Jurkat, Clone E6-1 (cell line): ENCODE results near the gene FGF3.

Experiments used
- DNase-seq: peaks from one replicate; pipeline ENCODE4 v3.0.0-alpha.2; 2011; ENCODE audit warnings: low read depth, low spot score
- H3K4me3 ChIP-seq: 2 replicates; pipeline ENCODE4 v1.5.1; 2011; ENCODE audit warnings: mild to moderate bottlenecking, low read length, control low read depth, moderate library complexity

FGF3 gene

DNA sequence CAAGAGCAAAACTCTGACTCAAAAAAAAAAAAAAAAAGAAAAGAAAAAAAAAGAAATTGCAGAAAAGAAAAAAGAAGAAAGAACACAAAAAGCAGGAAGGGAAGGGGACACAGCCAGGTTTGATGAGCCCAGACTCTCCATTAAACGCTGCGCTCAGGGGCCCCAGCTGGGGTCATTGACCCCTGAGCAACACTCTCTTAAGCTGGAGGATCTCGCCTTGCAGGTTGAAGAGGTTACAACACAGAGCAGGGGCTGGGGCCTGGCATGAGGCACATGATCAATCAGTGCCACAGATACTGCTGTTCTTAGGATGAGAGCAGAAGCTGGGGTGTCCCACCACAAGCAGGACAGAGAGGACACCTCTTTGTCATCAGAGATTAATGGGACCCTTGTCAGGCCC is 7.8 kb downstream of the FGF3 start:
- no peak for DNase-seq
- H3K4me3 ChIP-seq, result no peak overlapping the region

DNA sequence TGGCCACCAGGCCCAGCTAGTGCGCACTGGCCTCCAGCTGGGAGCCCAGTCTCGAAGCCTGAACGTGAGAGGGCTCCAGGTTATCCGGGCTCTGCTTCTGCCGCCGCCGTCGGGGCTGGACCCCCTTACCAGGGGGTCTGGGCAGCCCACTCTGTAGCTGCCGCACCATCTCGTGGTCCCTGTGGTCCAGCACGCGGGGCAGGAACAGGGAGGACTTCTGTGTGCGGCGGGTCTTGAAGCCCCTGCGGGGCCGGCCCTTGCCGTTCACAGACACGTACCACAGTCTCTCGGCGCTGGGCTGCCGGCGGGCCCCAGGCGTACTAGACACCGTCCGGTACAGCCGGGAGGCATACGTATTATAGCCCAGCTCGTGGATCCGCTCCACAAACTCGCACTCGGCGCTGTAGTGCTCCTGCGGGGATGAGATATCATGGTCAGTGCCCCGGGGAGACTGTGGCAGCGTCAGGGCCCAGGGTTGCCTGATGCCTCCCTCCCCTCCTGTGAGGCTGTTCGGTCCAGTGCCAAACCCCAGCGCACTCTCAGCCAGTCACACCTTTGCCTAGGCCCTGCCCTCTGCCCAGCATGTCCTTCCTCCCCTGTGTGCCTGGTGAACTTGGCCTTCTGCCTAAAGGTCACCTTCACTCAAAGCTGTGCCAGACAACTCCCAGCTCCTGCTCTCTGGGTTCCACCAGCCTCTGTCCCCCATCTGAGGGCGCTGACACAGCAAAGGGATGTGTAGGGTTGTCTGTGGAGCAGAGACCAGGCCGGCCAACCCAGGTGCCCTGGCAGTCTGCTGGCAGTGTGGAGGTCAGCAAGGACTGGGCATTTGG is 8.7 kb downstream of the FGF3 start:
- DNase-seq, result no peak
- H3K4me3 ChIP-seq, result no peak overlapping the region

DNA sequence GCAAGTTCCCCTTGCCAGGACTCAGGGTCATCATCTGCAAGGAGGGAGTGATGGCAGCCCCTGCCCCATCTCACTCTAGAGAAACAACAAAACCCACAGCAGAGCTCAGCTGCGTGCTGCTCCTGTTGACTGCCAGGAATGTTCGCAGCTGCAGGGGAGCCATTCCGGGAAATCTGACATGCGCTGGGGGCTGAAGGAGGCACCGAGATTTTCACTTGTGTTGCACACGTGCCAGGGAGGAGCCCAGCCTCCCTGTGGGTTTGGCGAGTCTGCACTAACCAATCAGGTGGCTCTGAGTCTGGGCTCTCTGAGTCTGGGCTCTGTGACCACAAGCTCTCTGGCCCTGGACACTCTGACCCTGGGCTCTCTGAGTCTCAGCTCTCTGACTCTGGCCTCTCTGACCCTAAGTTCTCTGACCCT is 10.5 kb downstream of the FGF3 start:
- no peak overlapping the region for H3K4me3 ChIP-seq
- no peak for DNase-seq

DNA sequence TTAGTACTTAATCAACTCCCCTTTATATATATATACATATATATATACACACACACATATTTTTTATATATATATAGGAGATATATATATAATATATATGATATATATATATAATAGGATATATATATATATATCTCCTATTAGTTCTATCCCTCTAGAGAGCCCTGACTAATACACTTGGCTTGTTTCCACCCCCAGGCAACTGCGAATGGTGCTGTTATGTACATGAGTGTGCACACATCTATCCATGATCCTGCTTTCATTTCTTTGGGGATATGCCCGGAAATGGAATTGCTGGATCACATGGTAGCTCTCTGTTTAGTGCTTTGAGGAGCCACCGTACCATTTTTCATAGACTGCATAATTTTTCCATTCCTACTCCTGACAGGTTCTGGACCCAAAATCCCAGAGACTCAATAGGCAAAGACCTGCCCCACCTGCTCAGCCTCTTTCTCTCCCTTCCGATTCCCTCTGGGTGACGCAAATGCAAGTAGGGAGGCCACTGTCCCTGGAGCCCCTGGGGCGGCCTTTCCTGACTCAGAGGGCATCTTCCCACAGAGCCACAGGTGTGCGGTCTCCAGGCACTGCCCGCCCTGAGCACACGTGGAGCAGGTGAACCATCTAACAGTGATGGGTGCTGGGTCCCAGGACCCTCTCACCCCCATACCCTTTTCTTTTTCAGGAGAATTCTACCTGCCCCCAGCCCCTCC is 12.0 kb downstream of the FGF3 start:
- DNase-seq, result no peak
- H3K4me3 ChIP-seq, result no peak overlapping the region

DNA sequence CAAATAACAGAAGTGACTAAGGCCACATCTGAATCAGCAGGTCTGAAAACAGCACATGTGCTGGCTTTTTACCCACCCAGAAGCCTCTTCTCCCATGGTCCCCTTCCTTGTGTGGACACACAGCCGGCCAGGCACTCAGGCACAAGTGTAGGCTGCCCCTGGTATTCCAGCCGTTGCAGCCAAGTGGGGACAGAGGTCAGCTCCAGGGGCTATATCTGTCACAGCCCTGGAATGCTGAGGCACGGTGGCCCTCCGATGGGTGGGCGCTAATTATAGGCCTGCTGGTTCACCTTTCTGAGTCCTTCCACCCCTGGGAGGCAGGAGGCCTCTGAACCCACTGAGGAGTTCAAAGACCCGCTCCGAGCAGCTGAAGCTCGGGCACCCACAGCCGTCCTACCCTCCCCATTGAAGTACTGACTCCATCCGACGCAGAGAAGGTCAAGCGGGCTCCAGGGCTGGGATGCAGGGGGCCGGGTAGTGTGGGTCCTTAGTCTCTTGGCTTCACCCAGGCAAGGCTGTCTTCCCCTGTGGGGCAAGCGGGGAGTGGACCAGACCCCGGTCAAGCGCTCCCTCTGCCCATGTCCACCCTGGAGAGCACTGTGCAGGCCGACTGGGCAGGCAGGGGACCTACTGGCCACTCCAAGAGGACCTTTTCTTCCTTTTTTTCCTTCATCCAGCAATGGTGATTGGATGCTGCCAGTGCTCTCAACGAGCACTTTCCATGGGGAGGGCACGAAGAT is 14.3 kb downstream of the FGF3 start:
- no peak overlapping the region for H3K4me3 ChIP-seq

DNA sequence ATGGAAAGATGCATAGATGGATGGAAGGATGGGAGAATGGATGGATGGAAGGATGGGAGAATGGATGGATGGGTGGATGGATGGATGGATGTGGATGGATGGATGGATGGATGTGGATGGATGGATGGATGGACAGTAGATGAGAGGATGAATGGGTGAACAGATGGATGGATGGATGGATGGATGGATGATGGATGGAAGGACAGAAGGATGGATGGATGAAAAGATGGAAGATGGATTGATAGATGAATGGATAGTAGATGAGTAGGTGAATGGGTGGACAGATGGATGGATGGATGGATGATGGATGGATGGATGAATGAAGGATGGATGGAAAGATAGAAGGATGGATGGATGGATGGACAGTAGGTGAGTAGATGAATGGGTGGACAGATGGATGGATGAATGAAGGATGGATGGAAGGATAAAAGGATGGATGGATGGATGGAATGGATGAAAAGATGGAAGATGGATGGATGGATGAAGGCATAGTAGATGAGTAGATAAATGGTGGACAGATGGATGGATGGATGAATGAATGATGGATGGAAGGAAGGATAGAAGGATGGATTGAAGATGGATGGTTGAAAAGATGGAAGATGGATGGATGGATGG is 15.5 kb downstream of the FGF3 start:
- DNase-seq, result no peak

More for the DNA sequence above, 14.3 kb downstream of the FGF3 start:
- DNase-seq, result no peak

DNA sequence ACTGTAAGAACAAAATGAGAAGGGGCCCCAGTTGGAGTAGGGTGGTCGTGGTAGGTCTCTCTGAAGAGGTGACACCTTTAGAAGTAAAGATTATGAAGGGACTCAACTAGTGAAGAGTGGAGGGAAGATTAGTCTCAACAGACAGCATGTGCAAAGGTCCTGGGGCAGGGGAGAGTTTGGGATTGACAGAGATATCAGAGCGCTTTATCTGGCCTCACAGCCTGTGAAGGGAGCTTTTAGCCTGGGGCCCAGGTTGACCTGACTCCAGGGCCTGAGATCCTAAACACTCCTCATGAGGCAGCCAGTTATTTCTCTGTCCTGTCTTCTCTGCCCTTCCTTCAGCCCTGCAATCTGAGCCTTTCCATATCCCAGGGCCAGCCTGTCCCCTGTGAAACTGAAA is 16.2 kb downstream of the FGF3 start:
- no peak for DNase-seq
- no peak overlapping the region for H3K4me3 ChIP-seq

More for the DNA sequence above, 15.5 kb downstream of the FGF3 start:
- H3K4me3 ChIP-seq, result no peak overlapping the region

DNA sequence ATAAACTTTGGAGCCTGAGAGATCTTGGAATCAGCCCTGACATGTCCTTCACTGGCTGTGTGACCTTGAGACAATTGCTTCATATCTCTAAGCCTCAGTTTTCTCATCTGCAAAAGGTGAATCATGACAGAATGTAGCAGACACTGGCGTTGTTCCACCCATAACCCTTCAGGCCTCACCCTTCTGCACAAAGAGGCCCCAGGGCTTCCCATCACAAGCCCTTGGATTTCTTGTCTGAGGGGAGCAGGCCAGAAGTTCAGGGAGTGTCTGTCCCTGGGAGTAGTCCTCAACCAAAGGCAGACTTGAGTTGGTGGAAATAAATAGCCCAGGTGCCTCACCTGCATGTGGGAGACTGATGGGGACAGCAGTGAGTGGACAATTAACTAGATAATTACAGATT is 16.6 kb downstream of the FGF3 start:
- DNase-seq, result no peak
- H3K4me3 ChIP-seq, result no peak overlapping the region

DNA sequence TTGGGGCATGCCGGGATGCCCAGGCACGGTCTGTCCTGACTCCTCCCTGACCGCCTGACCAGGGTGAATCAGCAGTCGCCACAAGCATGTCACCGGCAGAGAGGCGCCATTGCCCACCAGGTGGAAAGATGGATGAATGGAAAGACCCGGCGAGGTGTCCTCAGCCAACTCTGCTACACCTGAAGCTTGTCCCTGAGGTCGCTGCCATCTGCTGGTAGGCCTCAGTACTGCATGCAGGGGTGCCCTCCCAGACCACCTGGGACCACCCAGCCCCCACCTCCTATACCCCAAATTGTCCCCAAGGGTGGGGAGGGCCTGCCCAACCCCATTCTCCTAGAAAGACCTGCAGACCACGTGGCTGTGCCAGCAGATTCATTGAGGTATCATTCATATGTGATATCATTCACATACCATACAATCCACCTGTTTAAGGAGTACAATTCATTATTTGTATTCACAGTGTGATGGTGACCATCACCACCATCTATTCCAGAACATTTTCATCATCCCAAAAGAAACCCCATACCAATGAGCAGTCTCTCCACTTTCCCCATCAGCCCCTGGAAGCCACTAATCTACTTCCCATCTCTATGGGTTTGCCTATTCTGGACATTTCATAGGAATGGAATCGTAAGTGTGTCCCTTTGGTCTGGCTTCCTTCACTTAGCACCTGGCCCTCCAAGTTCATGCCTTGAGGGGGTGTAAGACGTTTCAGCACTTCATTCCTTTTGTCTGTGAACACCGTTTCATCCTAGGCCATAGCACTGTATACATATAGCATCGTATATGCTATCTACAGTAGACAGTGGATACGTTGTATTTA is 17.5 kb downstream of the FGF3 start:
- DNase-seq, result peak; percentile 22

DNA sequence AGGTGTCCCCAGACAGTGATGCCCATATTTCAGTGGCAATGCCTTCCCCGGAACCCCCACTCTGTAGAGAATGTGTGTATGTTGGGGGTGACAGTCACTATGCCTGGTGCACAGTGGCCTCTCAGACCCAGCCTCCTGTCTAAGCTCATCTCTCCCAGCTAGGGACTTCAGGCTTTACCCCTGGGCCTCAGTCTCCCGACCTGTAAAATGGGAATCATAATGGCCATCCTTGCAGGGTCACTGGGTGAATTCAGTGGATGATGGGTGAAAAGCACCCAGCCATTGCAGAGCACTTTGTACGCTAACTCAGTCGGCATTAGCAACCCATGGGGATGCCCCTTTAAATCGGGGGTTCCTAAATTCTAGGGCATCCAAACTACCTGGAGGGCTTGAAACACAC is 18.9 kb downstream of the FGF3 start:
- no peak overlapping the region for H3K4me3 ChIP-seq
- DNase-seq, result no peak

More for the DNA sequence above, 17.5 kb downstream of the FGF3 start:
- no peak overlapping the region for H3K4me3 ChIP-seq

DNA sequence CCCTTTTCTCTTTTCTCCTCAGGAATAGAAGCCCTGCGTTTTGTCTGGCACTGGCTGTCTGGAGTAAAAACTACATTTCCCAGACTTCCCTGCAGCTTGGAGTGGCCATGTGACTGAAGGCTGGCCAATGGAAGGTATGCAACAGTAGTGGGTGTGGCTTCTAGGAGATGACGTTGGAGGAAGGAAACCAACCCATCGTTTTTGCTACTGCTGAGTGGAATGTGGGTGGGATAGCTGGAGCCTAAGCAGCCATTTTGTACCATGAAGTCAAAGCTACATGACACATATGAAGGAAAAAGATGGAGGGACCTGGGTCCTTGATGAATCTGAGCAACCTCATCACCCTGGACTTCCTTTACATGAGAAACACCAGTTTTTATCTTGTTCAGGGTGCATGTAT is 19.6 kb downstream of the FGF3 start:
- H3K4me3 ChIP-seq, result no peak overlapping the region
- DNase-seq, result peak; percentile 24

DNA sequence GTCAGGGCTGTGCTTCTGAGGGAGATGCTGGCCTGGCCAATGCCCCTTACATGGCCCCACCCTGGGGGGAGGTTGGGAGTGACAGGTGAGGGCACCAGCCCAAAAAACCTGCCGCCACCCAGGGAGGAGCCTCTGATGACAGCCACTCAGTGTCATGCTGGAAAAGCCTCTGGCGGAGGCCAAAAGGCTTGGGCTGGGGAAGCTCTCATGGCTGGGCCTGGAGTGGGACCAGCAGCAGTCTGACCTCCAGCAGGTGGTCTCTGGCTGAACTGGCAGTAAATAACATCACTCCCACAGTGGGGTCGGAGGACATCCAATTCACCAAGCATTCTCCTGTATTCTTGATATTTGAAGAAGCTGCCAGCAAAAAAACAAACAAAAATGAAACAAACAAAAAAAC is 20.1 kb downstream of the FGF3 start:
- no peak overlapping the region for H3K4me3 ChIP-seq
- no peak for DNase-seq

DNA sequence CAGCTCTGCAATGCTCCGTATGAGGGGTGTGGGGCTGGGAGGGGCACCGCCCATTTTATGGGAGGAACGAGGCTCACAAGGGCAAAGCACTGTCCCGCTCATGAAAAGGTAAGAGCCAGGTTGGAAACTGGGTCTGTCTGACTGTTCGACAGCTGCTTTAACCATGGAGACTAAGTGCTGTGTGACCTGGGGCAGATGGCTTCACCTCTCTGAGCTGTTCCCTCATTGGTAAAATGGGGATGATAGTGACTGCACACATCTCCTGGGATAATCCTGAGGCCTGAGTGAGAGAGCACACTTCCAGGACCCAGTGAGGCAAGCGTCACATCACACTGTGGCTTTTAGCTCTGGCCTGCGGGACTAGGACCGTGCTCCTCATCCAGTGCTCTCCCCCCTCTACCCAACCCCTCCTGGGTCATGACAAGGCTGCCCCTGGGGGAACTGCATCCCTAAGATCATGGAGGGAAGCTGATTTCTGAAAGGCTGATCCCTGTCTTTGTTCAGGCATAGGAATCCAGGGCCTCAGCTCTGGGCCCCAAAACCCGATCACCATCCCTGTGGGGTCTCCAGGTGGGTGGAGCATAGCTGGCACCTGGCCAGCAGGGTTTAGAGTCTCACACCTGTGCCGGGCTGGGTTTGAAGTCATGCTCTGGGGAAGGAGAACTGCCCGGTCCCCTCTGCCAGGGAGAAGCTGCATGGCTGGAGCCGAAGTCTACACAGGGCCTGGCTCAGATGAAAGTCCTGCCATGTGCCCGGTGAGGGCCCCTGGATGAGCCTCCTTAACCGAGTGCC is 21.3 kb downstream of the FGF3 start:
- no peak overlapping the region for H3K4me3 ChIP-seq
- no peak for DNase-seq

DNA sequence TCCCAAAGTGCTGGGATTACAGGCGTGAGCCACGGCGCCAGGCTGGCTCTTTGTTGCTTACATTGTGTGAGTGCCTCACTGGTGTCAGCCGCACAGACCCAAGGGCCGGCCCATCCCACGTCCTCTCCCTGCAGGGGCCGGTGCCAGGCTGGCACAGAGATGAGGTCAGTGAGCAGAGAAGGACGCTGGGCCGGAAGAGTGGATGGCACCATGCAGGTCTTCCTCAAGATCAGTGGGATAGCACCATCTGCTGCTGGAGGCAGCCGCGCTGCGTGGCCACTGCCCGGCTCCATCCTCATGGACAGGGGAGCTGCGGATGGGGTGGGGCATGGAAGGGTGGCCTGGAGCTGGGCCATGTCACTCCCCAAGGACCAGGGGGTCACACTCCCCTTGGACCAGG is 22.1 kb downstream of the FGF3 start:
- no peak for DNase-seq
- H3K4me3 ChIP-seq, result no peak overlapping the region

DNA sequence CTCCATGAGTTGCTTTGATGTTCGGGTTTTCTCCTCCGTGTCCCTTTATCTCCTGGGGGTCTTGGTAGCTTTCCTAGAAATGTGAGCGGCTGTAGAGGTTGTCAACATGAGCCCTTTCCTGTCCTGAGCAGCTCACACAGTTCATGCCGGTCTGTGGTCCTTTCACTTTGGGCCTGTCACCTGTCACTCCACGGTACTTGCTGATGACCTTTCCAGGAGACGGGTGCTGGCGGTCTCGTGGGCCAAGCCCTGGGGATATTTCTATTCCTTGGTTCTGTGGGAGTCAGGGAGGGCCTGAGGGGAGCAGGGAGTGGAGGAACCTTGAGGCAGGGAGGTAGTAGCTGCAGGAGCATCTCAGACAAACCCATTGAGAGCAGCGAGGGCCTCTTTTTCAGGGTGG is 23.2 kb downstream of the FGF3 start:
- DNase-seq, result no peak
- no peak overlapping the region for H3K4me3 ChIP-seq

DNA sequence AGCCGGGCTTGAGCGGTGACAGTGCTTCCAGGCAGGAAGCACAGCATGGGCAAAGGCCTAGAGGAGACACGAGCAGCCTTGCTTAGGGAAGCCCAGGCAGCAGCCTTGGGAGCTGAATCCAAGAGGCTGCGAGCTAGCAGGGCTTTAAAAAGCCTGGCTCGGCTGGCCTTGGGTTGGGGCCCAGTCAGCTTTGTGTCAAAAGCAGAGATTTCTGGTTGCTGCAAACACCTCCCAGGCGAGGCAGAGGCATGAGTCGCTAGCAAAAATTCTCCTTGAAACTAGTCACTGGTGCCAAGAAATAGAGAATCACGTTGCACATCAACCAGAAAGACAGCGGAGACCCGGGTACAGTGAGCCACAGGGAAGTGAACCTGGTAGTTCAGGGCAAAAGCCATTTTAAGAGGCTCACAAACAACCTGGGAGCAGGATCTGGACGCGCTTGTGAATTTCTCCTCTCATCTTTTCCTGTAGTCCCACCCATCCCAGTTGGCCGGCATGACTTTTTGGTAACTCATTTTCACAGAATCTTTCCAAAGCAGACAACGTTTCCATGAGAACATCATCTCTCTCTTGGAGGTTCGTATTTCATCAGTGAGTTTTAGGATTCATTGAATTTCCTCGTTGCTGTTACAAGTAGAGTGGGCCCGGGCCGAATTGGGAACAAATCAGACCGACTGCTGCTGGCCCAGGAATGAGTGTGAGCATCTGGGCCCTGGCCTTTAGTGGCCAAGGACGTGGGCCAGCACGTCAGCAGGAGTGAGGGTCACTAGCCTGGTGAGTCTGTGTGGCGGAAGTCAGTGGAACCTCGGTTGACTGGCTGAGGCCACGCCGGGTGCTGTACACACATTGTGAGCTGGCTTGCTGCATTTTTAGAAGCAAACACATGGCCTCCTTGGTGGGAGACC is 27.7 kb downstream of the FGF3 start:
- no peak overlapping the region for H3K4me3 ChIP-seq
- no peak for DNase-seq

DNA sequence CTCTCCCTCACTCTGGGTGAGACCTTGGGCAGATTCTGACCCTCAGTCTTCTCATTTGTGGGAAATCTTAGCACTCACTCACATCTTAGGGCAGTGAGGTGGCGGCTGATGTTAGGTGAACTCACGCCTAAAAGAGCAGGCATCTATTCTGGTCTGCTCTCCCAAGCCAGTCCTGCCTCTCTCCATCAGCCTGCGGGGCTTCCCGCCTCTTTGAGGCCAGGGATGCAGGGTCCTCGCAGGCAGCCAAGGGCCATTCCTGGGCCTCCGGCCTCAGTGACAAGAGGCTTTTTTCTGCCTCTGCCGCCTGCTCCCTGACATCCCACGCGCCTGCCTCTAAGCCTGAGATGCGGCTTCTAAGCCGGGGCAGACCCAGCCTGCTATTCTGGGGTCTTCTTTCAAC is 30.3 kb downstream of the FGF3 start:
- H3K4me3 ChIP-seq, result no peak overlapping the region
- no peak for DNase-seq
